ENCODE measurements around the gene ARNT2.

- no peak for TF ChIP-seq GATA3 (IDR thresholded peaks at IDR 0.05; ENCODE audit: low read depth, low read length)
- TF ChIP-seq GATA2 (IDR thresholded peaks at IDR 0.05; ENCODE audit: low read depth, low read length): no peak
Observed at GRCh38 chr15:80550908-80551260, 146.7 kb downstream of the ARNT2 start.
